GM19035 (cell line): ENCODE data around the gene SHISAL1.
"Not testable (repeated sequence)": the region's sequence is repeated elsewhere in the genome, so short reads cannot be mapped to it uniquely, and the experiment has no call there.

Source experiments
- ATAC-seq: cut with Tn5 transposase; IDR thresholded peaks from one replicate; pipeline ENCODE4 v1.9.1; 2021; ENCODE audit not compliant: unreplicated experiment

SHISAL1 gene

GRCh38 chr22:44305455-44305854 is 7.3 kb downstream of the SHISAL1 start:
- ATAC-seq: no peak

GRCh38 chr22:44304911-44305310 is 7.8 kb downstream of the SHISAL1 start:
- ATAC-seq: no peak

- ATAC-seq: no peak
These were observed 8.4 kb downstream of the SHISAL1 start for GRCh38 chr22:44304354-44304753.

GRCh38 chr22:44302363-44302762 is 10.4 kb downstream of the SHISAL1 start:
- not testable (repeated sequence) for ATAC-seq

- no peak for ATAC-seq
These were observed 11.7 kb downstream of the SHISAL1 start for GRCh38 chr22:44301039-44301438.

GRCh38 chr22:44299124-44299523 is 13.6 kb downstream of the SHISAL1 start:
- no peak for ATAC-seq

- ATAC-seq: no peak
These were observed 14.2 kb downstream of the SHISAL1 start for GRCh38 chr22:44298406-44299091.

GRCh38 chr22:44297470-44298061 is 15.2 kb downstream of the SHISAL1 start:
- no peak for ATAC-seq

GRCh38 chr22:44295406-44295805 is 17.3 kb downstream of the SHISAL1 start:
- ATAC-seq: no peak

- ATAC-seq: no peak
These were observed 18.9 kb downstream of the SHISAL1 start for GRCh38 chr22:44293876-44294275.

- ATAC-seq: no peak
These were observed 19.7 kb downstream of the SHISAL1 start for GRCh38 chr22:44293034-44293433.

- ATAC-seq: no peak
These were observed 20.2 kb downstream of the SHISAL1 start for GRCh38 chr22:44292521-44292920.

GRCh38 chr22:44291674-44292360 is 20.9 kb downstream of the SHISAL1 start:
- no peak for ATAC-seq

GRCh38 chr22:44291265-44291664 is 21.5 kb downstream of the SHISAL1 start:
- ATAC-seq: no peak

GRCh38 chr22:44289414-44290171 is 23.2 kb downstream of the SHISAL1 start:
- no peak for ATAC-seq

GRCh38 chr22:44288913-44289312 is 23.8 kb downstream of the SHISAL1 start:
- ATAC-seq: no peak

GRCh38 chr22:44287741-44288140 is 25.0 kb downstream of the SHISAL1 start:
- ATAC-seq: no peak

GRCh38 chr22:44287121-44287693 is 25.5 kb downstream of the SHISAL1 start:
- ATAC-seq: no peak

GRCh38 chr22:44286646-44287045 is 26.1 kb downstream of the SHISAL1 start:
- ATAC-seq: no peak

GRCh38 chr22:44284711-44285110 is 28.0 kb downstream of the SHISAL1 start:
- no peak for ATAC-seq
